Dedifferentiated amniotic fluid mesenchymal stem cell (primary cell): Measurements from ENCODE around the gene TSNAX.

Experiments
- DNase-seq: peaks from one replicate; pipeline ENCODE4 v3.0.0-alpha.2; 2016; ENCODE audit errors: extremely low spot score

TSNAX gene

DNA sequence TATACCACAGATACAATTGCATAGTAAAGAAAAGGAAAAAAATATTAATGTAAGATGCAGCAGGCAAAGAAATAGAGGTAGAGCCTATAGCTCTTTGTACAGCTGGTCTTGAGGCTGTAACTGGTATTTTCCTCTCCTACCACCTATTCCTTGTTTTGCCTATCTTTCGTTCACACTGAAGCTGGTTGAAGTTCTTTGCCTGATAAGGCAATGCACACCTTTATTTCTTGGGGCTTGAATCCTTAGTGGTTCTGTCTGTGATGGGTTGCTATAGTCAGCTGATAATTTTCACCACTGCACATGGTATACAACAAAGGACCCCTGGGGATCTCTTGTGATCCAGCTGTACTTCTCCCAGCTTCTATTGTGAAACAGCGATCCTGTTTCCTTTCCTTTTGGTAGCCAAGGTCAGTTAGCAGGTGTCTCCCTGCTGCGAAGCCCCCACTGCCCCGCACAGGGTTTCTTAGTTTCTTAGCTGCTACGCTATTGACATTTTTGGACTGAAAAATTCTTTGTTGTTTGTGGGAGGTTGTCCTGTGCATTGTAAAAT is 9.9 kb upstream of the TSNAX start:
- no peak for DNase-seq

DNA sequence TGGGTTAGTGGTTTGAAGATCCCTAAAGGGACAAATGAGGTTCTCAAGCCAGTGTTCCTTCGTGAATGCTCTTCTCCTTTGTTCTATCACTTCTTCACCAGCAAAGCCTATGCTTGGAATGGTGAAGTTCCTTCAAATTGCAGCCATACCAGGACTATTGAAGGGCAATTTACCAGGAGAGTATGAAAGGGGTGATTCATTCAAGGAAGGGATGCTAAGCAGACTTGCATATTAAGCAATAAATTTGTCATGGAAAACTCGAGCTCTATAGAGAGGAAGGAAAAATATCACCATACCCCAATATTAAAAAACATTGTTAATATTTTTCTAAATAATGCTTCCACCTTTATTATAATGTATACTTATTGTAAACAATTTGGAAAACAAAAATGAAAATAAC is 9.3 kb upstream of the TSNAX start:
- DNase-seq, result no peak

GRCh38 chr1:231522038-231522437 is 6.4 kb upstream of the TSNAX start:
- DNase-seq, result no peak

- DNase-seq, result no peak
These were observed 5.4 kb upstream of the TSNAX start for GRCh38 chr1:231522931-231523642.

GRCh38 chr1:231523816-231524215 is 4.7 kb upstream of the TSNAX start:
- DNase-seq, result no peak

DNA sequence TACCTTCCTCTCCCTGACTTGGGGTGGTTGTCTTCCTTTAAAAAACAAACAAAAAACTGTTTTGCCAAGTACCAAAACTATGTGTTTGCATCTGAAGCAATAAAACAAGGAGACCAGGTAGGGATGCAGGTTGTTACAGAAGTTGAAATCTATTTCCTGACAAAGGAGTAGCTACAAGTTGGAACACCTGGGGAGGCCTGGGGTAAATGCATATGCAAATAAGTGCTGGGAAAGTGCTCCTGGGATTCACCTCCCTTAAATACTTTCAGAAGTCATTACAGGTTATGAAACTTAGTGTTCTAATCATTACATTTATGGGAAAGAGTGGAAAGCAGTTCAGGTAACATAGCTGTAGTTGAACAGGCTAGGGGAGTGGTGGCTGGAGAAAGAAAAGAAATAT is 1.9 kb upstream of the TSNAX start:
- DNase-seq, result no peak

GRCh38 chr1:231527586-231528171 is 790 bp upstream of the TSNAX start:
- no peak for DNase-seq

DNA sequence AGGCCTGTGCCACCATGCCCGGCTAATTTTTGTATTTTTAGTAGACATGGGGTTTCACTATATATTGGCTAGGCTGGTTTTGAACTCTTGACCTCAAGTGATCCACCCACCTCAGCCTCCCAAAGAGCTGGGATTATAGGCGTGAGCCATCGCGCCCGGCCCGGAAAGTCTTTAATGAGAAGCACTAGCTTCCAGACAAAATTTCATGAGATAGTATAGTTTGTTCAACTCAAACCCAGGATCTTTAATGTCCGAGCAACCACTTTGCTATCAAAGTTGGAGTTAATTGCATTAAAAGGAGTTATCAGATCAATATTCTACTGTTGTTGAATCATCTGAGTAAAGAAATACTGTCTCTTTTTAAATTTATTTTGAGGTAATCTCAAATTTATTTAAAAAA is 4.8 kb downstream of the TSNAX start:
- no peak for DNase-seq

DNA sequence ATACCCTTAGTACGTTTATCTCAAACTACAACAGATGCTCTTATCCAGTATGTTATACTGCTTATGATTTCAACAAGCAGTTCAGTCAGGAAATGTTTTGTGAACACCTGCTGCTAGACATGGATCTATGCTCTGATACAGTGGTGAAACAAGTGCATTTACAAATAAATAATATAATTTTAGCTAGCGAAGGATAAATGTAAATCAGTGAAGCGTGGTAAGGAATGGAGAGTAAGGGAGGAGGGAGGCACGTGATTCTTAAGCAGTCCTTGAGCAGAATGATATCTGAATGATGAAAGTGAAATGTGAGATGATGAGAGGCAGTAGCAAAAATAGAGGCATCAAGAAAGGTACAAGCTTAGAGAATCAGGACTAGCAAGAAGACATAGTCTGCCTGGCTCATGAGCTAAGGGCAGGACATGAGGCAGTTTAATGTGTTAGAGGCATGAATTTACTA is 6.3 kb downstream of the TSNAX start:
- no peak for DNase-seq

GRCh38 chr1:231536099-231536498 is 7.6 kb downstream of the TSNAX start:
- no peak for DNase-seq

- DNase-seq, result no peak
These were observed 12.4 kb downstream of the TSNAX start for GRCh38 chr1:231540847-231541246.

DNA sequence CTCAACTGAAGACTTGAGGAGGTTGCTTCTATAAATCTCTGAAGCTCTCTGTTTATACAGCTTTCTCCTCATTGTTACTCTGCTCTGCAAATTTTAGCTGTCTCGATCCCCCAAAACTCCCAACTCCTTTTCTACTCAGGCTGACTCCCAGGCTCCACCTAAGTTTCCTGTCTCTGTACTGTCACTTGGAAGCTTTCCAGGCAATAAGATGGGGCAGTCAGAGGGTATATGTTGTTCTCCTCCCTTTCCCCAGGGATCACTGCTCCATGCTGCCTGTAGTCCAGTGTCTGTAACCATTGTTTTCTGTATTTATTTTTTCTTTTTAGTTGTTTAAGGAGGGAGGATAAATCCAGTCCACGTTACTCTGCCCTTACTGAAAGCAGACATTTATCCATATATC is 13.4 kb downstream of the TSNAX start:
- DNase-seq, result no peak

DNA sequence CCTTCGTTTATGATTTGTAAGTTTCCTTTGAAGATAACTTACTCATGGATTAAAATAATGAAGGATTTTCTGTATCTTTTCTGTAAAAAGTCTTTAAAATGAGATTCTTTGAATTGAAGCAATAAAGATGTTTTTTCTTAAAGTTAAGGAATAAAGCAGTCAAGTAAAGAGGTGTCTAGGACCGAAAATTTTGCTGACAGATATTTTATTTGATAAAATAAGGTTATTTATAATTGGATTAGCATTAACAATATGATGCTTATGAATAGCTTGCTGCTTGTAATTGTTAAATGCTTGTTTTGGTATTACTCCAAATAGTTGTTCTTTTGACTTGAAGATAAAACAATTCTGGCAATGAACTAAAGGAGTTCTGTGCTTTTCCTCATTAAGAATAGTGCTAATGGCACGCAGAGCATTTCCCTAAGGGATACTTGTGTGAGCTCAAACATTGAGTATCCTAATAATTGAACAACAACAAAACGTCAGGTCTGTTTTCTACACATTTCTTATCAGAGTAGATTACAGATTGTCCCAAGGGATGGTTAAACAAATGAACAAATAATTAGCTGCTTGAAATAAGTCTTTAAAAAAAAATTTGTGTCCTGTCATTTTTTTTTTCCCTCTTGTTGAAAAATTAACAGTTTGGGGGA is 16.6 kb downstream of the TSNAX start:
- DNase-seq, result no peak

DNA sequence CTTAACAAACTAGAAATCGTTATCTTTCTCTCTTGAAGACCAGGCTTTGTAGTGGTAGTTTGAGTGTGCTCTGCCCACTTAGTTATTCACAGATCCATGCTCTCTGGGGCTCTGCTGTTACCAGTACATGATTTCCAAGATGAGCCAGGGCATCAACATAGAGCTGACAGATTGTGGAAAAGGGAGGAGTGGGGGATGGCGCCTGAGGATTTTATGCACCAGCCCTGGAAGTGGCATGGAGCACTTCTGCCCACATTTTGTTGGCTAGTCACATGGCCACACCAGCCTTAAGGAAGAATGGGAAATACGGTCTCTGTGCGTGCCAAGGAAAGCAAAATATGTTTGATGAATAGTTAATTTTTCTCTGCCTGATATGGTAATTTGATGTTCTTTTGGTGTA is 18.2 kb downstream of the TSNAX start:
- DNase-seq, result no peak

DNA sequence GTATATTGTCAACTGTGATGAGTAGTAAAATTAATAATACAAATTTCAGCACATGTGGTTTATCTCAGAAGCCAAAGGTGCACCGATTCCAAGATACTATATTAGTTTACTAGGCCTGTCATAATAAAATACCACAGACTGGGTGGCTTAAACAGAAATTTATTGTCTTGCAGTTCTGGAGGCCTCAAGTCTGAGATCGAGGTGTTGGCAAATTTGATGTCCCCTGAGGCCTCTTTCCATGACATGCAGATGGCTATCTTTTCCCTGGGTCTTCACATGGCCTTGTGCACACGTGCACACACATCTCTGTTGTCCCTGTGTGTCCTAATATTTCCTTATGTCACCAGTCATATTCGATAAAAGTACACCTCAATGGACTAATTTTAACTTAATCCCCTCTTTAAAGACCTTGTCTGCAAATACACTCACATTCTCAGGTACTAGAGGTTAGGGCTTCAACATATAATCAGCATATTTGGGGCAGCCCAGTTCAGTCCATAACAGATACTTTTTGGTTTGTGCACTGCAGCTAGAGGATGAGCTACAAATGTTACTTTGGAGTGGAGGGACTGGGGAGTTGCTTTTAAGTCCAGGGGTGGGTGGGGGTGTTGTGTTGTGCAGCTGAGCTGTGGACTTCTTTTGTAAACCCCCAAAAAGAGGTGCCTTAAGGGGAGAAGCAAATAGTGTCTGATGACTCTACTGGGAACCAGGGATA is 21.4 kb downstream of the TSNAX start:
- DNase-seq, result no peak

- DNase-seq, result no peak
These were observed 21.9 kb downstream of the TSNAX start for GRCh38 chr1:231550448-231550781.

DNA sequence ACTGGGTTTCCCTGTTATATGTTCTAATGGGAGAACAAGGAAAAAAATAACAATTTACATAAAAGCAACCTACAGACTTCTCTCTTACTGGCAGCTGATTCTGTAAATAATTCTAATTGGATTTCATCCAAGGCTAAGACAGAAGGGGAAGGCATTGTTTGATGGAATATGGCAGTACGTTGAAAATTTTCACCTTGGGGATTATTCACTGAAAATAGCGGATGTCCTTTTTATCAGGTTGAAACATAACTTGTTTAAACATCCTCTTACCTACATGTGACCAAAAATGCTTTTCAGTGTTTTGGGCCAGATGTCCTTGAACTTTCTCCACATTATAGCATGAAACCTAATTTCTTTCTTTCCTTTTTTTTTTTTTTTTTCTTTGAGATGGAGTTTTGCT is 24.9 kb downstream of the TSNAX start:
- no peak for DNase-seq

DNA sequence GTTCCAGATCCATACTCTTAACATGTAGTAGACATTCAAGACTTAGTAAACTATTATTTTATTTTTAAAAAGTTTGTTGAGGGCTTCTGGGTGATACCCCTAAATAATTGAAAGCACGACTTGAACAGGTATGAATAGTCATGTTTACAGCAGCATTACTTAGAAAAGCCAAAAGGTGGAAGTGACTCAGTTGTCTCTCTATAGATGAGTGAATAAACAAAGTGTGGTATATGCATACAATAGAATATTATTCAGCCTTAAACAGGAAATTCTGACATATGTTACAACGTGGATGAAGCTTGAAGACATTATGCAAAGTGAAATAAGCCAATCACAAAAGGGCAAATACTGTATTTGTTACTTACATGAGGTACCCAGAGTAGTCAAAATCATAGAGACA is 26.5 kb downstream of the TSNAX start:
- DNase-seq, result no peak

- DNase-seq, result no peak
These were observed 28.9 kb downstream of the TSNAX start for GRCh38 chr1:231557411-231557810.

- no peak for DNase-seq
These were observed 29.6 kb downstream of the TSNAX start for GRCh38 chr1:231557898-231558707.

DNA sequence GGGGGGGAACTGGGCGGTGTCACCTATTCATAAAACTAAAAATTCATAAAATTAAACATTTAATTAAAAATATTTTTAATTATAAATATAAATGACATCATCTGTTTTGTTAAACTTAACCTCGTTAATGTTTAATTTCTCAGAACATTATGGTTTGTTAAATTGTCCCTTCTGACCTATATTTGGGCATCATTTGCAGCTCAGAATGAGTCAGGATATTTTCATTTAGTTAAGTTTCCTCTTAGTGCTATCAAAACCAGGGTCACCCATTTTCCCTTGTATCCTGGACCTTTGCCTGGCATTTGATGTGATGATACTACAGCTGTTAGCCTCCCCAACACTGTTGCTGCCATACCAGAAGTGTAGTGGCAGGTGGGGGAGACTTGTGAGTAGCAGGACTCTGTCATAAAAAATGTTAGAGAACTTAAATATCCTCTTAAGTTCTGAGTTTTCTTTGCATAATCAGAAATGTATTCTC is 30.3 kb downstream of the TSNAX start:
- DNase-seq, result no peak
